ENCODE results near the gene SCGB3A1. TPM values are rescaled to one million over a fixed set of nuclear protein-coding genes. Genes with fewer than 3 reads are reported as not detected.

SCGB3A1 gene
- not detected in 2 replicates for total RNA-seq (2021)
- long read RNA-seq: 0 reads

GRCh38 chr5:180591311-180591887 is at the start of gene SCGB3A1:
TSS of gene SCGB3A1 (minus strand) at chr5:180591499. CDS start at chr5:180591462, 37 bp downstream.
- H4K8ac ChIP-seq (replicated peaks; ENCODE audit: insufficient read length, low read depth, low read length): no peak within 1 kb of the TSS
- no peak within 1 kb of the TSS for H3K56ac ChIP-seq (ENCODE audit: insufficient read length, low read depth, low read length)
- no peak within 1 kb of the TSS for H2BK12ac ChIP-seq (ENCODE audit: insufficient read length, low read depth, low read length)
- H3K79me2 ChIP-seq (ENCODE audit: insufficient read depth, low read length): no peaks in the 10 kb centered on the region
- H2AFZ ChIP-seq (ENCODE audit: low read length): no peak within 1 kb of the TSS
- peaks cover 28% of the 10 kb centered on the region for H3K27me3 ChIP-seq (ENCODE audit: insufficient read depth, low read length)
- peaks cover 0 to 4% (median 0%) of the 10 kb centered on the region in 3 experiments; a peak in 1 of 7 replicates for H3K36me3 Mint-ChIP-seq (ENCODE audit: insufficient read depth in 1 of 3, low read depth in 3 of 3)
- H4K20me1 ChIP-seq (ENCODE audit: control insufficient read depth, insufficient read depth, insufficient read length): no peaks in the 10 kb centered on the region
- peak within 1 kb of the TSS; percentile 42 to 69 for H3K4me3 Mint-ChIP-seq
- no peak for DNase-seq
- no peaks in the 10 kb centered on the region for H3K79me1 ChIP-seq (ENCODE audit: insufficient read depth, low read depth, low read length, poor library complexity, severe bottlenecking)
- H3K27ac ChIP-seq (ENCODE audit: insufficient read length, low read depth, low read length): no peak within 1 kb of the TSS
- H3K14ac ChIP-seq (ENCODE audit: insufficient read depth, low read length): no peak within 1 kb of the TSS; the same call in 1 of the 2 replicates
- H3K9me3 ChIP-seq (ENCODE audit: control insufficient read depth, low read depth, low read length): no peaks in the 10 kb centered on the region
- H3K4ac ChIP-seq (ENCODE audit: low read depth, low read length): no peak within 1 kb of the TSS
- no peak within 1 kb of the TSS for H3K27ac Mint-ChIP-seq
- no peak within 1 kb of the TSS for H2BK15ac ChIP-seq (ENCODE audit: low read depth, low read length)
- H2BK5ac ChIP-seq (ENCODE audit: insufficient read length, low read length): no peak within 1 kb of the TSS
- no peak within 1 kb of the TSS for H4K91ac ChIP-seq (ENCODE audit: insufficient read length, low read depth, low read length)
- WGBS (ENCODE audit: extremely low coverage, insufficient read length, low lambda C conversion rate): no CpG with 5 or more reads among the region's 60 CpGs
- no peak within 1 kb of the TSS for H3K18ac ChIP-seq (ENCODE audit: insufficient read length, low read depth, low read length)
- H3K4me2 ChIP-seq (ENCODE audit: insufficient read depth, insufficient read length, low read length): peak within 1 kb of the TSS; percentile 72
- H2BK20ac ChIP-seq (ENCODE audit: low read depth, low read length, poor library complexity, severe bottlenecking): no peak within 1 kb of the TSS
- H4K5ac ChIP-seq (ENCODE audit: insufficient read length, low read depth, low read length): no peak within 1 kb of the TSS
- peaks cover 3 to 9% of the 10 kb centered on the region in 2 experiments; a peak in 3 of 4 replicates for H3K4me1 Mint-ChIP-seq
- H3K23ac ChIP-seq (ENCODE audit: insufficient read length, low read depth, low read length): no peak within 1 kb of the TSS
- no peak for TF ChIP-seq CTCF (conservative IDR thresholded peaks at IDR 0.05)
- H2AK5ac ChIP-seq (ENCODE audit: insufficient read length, low read length): no peak within 1 kb of the TSS
- no peak within 1 kb of the TSS for H2BK120ac ChIP-seq (ENCODE audit: low read depth, low read length, poor library complexity, severe bottlenecking)
- no peak within 1 kb of the TSS for H3K9ac ChIP-seq (ENCODE audit: extremely low read depth, insufficient read length, low read length)
- no peaks in the 10 kb centered on the region for H3K4me1 ChIP-seq (ENCODE audit: insufficient read depth, low read length)
- H3K9me3 Mint-ChIP-seq: no peaks in the 10 kb centered on the region
- peaks cover 10% of the 10 kb centered on the region for H3K23me2 ChIP-seq (ENCODE audit: insufficient read length, low read depth, low read length, poor library complexity, severe bottlenecking)
- H3K27me3 Mint-ChIP-seq (ENCODE audit: low read depth): peaks cover 69% of the 10 kb centered on the region
- H3T11ph ChIP-seq (ENCODE audit: low read length): no peak within 1 kb of the TSS
